Peyer's patch (tissue), 4 donors: ENCODE results near the gene EHF.

Experiments used
- CTCF ChIP-seq, 6 experiments: fragments of 450-650 bp in 4 of 6; fragments of 200-600 bp in 2 of 6; sonication (generic) in 1 of 6; IDR thresholded peaks; one replicate each; pipeline ENCODE4 v1.5.1; 2017 to 2019; ENCODE audit warnings: antibody characterized with exemption in 6 of 6, mild to moderate bottlenecking in 3 of 6, moderate library complexity in 1 of 6
- POLR2A ChIP-seq, 2 donors: fragments of 450-650 bp; IDR thresholded peaks; one replicate each; pipeline ENCODE4 v1.5.1; 2017; ENCODE audit warnings: antibody characterized with exemption in 2 of 2, mild to moderate bottlenecking in 2 of 2, moderate library complexity in 2 of 2

GRCh38 chr11:34613015-34613414, 7.9 kb upstream of the EHF start:
- TF ChIP-seq CTCF (IDR thresholded peaks at IDR 0.05) (no peak), POLR2A (IDR thresholded peaks at IDR 0.05) (no peak)
